ENCODE measurements around the gene CBL.
A peak's percentile ranks its signal among the peaks of the same experiment; 100 is the strongest.
"Not testable (repeated sequence)": the region's sequence is repeated elsewhere in the genome, so short reads cannot be mapped to it uniquely, and the experiment has no call there.

Gene CBL

DNA sequence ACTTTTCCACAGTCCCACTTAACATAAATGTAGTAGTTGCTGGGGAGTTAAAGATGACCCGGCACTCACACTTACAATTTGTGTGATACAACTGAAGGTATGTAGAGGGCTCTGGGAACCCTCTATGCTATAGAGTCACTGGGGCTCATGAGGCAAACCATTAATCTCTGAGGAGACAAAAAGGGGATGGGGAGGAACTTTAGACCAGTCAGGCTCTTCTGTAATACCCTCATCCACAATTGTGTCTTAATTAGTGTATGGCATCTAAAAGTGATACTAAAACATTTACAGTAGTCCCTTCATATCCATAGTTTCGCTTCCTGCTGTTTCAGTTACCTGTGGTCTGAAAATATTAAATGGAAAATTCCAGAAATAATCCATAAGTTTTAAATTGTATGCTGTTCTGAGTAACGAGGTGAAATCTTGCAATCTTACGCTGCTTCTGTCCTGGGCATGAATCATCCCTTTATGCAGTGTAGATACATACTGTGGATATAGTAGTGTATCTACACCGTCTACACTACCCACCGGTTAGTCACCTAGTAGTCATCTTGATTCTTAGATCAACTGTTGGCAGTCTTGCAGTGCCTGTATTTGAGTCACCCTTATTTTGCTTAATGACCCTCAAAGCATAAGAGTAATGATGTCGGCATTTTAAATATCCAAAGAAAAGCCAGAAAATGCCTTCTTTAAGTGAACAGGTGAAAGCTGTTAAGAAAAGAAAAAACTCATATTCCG, 12.2 kb downstream of the CBL start:
- DNase-seq = peak; percentile 96

DNA sequence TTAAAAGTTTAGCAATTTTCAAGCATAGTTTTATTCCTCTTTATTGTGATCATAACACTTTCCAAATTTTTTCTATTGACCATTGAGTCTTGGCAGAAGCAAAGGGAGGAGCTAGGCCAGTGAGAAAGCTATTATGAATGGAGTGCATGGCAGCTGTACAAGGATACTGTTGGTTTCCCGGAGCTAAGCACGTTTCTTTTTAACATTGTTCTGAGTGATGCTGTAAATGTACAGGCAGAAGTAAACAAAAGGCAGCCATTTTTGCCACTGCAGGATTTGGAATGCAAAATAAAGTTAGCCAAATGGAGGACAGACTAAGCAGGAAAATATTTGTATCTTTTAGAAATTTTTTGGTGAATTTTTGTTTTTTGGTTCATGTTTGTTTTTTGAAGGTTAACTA, 16.2 kb downstream of the CBL start:
- peak; percentile 52 for DNase-seq

DNA sequence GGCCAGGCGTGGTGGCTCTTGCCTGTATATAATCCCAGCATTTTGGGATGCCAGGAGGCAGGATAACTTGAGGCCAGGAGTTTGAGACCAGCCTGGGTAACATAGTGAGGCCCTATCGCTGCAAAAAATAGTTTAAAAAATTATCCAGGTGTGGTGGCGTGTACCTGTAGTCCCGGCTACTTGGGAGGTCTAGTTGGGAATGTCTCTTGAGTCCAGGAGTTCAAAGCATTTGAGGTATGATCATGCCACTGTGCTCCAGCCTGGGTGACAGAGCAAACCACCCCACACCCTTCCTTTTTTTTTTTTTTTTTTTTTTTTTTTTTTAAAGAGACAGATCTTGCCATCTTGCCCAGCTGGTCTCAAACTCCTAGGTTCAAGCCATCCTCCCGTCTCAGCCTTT, 16.8 kb downstream of the CBL start:
- DNase-seq = no peak

GRCh38 chr11:119223856-119224255, 17.7 kb downstream of the CBL start:
- DNase-seq = peak; percentile 25

GRCh38 chr11:119228535-119229287, 22.6 kb downstream of the CBL start:
- not testable (repeated sequence) for DNase-seq

DNA sequence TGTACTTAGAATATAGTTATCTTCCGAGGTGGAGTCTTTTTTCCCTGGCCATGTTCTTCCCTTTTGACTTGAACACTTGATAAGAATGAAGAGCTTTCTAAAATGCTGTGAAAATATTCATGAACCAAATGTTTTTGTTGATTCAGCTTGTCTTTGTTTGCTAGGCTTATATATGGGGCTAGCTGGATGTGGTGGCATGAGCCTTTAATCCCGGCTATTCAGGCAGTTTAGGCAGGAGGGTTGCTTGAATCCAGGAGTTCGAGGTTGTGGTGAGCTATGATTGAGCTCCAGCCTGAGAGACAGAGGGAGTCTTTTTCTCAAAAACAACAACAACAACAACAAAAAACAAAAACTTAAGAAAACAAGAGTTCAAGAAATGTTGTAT, 23.1 kb downstream of the CBL start:
- DNase-seq = no peak

DNA sequence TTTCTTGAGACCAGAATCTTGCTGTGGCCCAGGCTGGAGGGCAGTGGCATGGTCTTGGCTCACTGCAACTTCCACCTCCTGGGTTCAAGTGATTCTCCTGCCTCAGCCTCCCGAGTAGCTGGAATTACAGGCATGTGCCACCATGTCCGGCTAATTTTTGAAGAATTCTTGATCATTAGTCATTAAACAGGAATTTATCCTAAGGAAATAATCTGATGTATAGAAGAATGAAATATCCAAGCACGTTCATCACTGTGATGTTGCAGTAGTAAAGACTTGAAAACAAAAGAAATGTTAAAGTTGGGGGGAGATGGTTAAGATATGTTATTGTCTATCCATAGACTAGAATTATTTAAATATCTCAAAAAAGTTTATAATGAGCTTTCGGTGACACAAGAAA, 23.6 kb downstream of the CBL start:
- DNase-seq = peak; percentile 35

GRCh38 chr11:119236490-119236889, 30.4 kb downstream of the CBL start:
- DNase-seq = peak; percentile 79

DNA sequence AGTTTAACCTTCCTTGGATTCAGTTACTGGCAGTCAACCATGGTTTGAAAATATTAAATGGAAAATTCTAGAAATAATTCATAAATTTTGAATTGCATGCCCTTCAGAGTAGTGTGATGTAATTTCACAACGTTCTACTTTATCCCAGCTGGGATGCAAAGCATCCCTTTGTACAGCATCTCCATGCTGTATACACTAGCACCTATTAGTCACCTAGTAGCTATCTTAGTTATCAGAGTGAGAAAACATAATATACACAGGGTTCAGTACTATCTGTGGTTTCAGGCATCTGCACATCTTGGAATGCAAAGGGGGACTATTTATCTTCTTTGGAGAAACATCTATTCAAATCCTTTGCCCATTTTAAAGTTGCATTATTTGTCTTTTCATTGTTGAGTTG, 30.8 kb downstream of the CBL start:
- DNase-seq = peak; percentile 67

DNA sequence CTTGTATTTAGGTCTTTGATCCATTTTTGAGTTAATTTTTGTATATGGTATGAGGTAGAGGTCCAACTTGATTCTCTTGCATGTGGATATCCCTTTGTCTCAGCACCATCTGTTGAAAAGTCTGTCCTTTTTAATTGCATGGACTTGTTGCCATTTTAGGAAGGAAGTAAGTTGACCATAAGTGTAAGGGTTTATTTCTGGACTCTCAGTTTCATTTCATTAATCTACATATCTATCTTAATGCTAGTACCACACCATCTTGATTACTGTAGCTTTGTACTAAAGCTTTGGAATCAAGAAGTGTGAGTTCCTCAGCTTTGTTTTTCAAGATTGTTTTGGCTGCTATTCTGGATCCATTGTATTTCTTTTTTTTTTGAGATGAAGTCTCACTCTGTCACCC, 31.4 kb downstream of the CBL start:
- no peak for DNase-seq

GRCh38 chr11:119248750-119249670, 42.9 kb downstream of the CBL start:
- no peak for DNase-seq

GRCh38 chr11:119249671-119250010, 43.5 kb downstream of the CBL start:
- DNase-seq = no peak

DNA sequence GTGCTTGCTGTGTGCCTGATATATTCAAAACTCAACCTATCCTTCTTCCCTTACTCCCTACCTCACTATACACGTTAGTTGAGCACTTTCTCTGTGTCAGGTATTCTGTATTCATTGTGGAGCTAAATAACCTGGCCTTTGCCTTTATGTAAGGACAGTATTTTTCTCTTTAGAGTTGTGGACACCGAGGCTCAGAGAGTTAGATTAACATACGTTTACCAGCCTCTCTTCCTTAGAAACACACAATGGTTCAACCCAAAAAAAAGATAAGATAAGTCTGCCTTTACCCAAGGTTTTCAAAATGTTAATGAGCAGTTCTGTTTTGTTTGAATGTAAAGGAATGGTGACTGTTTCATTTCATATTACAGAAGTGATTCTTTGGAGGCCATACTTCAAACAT, 45.0 kb downstream of the CBL start:
- DNase-seq = no peak

DNA sequence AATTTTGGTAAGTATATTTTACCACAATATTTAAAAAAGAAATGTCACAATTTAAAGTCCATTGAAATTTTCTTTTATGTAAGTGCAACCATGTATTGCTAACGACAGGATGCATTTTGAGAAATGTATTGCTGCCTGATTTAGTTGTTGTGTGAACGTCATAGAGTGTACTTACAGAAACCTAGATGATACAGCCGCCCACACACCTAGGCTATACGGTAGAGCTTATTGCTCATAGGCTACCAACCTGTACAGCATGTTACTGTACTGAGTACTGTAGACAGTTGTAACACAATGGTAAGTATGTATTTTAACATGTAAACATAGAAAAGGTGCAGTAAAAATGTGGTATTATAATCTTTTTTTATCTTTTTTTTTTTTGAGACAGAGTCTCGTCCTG, 48.1 kb downstream of the CBL start:
- no peak for DNase-seq

DNA sequence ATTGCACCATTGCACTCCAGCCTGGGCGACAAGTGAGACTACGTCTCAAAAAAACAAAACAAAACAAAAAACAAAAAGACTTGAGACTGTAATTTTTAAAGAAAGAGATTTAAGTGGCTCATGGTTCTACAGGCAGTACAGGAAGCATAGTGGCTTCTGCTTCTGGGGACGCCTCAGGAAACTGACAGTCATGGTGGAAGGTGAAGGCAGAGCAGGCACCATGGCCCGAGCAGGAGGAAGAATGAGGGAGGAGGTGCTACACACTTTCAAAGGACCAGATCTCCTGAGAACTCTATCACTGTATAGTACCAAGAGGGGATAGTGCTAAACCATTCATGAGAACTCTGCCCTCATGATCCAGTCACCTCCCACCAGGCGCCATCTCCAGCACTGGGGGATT, 52.0 kb downstream of the CBL start:
- no peak for DNase-seq

DNA sequence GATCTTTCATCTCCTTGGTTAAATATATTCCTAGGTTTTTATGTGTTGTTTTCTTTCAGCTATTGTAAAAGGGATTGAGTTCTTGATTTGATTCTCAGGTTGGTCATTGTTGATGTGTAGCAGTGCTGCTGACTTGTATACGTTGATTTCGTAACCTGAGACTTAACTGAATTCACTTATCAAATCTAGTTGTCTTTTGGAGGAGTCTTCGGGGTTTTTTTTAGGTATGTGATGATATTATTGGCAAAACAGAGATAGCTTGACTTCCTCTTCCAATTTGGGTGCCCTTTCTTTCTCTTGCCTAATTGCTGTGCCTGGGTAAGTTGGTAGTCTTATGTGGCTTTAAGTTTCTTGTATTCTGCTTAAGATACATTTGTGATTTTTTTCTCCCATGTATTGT, 52.8 kb downstream of the CBL start:
- no peak for DNase-seq

GRCh38 chr11:119262668-119263351, 56.7 kb downstream of the CBL start:
- DNase-seq = peak; percentile 30

DNA sequence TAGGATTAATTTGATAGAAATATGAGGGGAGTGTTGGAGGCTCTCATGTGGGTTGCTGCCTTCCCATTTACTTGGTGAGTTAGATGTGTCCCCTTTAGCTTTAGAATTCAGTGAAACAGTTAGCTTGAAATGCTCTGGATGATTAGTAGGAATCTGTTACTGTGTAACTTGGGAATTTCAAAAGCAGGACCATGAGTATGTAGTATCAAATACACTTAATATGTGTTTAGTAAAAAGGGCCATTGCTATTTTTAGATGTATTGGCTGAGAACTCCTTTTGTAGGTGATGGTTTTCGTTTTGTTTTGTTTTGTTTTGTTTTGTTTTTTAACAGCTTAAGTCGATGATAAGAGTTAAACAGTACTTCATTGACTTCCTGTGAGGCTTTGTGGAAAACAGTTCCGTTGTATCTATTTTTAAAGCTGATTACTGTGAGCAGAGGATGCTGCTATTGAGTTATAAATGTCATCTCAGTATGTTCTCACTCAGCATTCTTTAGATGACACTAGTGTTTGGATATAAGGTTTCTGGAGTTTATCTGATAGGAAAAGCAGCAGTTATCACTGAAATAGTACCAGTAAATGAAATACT, 57.3 kb downstream of the CBL start:
- no peak for DNase-seq

DNA sequence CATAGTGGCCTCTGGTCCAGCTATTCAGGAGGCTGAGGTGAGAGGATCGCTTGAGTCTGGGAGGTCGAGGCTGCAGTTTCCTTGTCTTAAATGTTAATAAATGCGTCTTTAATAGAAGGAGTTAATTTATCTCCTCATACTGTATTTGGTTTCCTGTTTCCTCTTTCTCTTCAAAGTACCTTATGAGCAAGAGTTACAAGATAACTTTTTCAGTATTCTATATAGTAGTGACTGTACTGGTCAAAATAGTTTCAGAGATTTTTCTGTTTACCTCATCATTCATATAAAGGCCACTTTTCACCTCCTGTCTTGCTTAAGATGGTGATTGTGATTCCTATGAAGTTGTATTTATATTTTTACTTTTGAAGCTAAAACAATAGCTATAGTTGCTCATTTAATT, 59.9 kb downstream of the CBL start:
- no peak for DNase-seq

GRCh38 chr11:119266517-119267255, 60.5 kb downstream of the CBL start:
- no peak for DNase-seq

DNA sequence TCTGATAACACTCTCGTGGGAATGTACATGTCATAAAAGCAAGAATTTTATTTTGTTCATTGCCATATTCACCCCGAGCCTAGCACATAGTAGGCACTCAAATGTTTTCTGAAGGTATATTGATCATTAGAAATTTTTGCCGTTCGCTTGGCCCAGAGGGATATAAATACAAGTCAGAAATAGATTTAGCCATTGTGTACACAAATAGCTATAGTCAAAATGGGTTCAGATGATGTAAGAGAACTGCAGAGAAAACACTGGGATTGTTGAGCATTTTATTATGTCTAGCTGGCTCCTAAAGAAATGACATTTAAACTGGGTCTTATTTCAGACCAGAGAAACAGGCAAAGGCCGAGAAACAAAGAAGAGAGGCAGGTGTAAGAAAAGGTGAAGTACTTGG, 61.5 kb downstream of the CBL start:
- DNase-seq = no peak

DNA sequence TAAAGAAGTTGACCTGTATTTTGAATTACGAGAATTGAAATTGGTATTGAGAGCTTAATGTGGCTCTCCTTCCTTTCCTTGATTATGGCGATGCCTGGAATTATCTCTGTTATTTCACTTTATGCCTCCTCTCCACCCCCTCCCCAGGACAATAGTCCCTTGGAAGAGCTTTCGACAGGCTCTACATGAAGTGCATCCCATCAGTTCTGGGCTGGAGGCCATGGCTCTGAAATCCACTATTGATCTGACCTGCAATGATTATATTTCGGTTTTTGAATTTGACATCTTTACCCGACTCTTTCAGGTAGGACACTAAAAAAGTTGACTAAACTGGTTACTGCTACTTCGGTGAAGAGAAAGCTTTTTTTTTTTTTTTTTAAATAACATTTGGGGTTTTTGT, 67.6 kb downstream of the CBL start:
- no peak for DNase-seq

Data from fibroblast of skin of abdomen (primary cell).